ENCODE data around the gene KIF26B.

- TF ChIP-seq, protein P1, sequence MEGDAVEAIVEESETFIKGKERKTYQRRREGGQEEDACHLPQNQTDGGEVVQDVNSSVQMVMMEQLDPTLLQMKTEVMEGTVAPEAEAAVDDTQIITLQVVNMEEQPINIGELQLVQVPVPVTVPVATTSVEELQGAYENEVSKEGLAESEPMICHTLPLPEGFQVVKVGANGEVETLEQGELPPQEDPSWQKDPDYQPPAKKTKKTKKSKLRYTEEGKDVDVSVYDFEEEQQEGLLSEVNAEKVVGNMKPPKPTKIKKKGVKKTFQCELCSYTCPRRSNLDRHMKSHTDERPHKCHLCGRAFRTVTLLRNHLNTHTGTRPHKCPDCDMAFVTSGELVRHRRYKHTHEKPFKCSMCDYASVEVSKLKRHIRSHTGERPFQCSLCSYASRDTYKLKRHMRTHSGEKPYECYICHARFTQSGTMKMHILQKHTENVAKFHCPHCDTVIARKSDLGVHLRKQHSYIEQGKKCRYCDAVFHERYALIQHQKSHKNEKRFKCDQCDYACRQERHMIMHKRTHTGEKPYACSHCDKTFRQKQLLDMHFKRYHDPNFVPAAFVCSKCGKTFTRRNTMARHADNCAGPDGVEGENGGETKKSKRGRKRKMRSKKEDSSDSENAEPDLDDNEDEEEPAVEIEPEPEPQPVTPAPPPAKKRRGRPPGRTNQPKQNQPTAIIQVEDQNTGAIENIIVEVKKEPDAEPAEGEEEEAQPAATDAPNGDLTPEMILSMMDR (conservative IDR thresholded peaks at IDR 0.05; ENCODE audit: low read depth, low read length) = no peak
- TF ChIP-seq EZH2phosphoT487 (IDR thresholded peaks at IDR 0.05; ENCODE audit: borderline replicate concordance, low read length) (no peak), EZH2 (IDR thresholded peaks at IDR 0.05; ENCODE audit: low read length, unreplicated experiment) (no peak)
Measured at GRCh38 chr1:245353915-245354775, 199.4 kb downstream of the KIF26B start.
